HG03103 (cell line): ENCODE results near the gene SIPA1L3.

Experiments
- ATAC-seq: cut with Tn5 transposase; IDR thresholded peaks from one replicate; pipeline ENCODE4 v1.9.1; 2021; ENCODE audit warnings: low read depth; ENCODE audit not compliant: unreplicated experiment

SIPA1L3 gene

GRCh38 chr19:38202504-38202903, 295.5 kb downstream of the SIPA1L3 start:
- no peak for ATAC-seq

- no peak for ATAC-seq
Observed at GRCh38 chr19:38203197-38203596, 296.2 kb downstream of the SIPA1L3 start.

DNA sequence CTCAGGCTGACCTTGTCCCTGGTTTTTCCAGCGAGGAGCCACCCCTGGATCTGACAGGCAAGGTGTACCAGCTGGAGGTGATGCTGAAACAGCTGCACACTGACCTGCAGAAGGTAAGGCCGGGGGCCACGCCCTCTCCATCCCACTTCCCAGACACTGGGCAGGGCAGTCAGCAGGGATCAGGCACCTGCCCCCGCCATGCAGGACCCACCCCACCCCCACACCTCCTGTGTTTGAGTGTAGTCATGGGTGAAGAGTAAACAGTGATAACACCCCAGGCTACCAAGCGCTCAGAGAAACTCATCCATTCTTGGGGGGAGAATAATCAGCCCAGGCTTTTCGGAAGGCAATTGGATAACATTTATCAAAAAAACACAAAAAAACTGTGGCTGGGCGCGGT, 297.1 kb downstream of the SIPA1L3 start:
- ATAC-seq, result no peak

DNA sequence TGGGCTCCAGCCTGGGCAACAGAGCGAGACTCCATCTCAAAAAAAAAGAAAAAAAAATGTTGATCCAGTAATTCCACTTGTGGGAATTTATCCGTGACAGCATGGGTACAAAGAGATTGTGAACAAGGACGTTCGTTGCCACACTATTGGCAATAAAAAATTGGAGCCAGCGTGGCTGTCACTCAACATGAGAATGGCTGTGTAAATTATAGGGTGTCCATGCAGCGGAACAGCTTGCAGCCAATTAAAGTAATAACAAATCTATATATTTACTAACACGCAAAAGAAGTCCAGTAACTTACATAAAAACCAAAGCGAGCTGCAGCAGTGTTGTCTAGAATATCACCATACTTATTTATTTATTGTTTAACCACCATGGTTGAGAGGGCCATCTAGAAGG, 297.7 kb downstream of the SIPA1L3 start:
- ATAC-seq, result no peak

- ATAC-seq, result no peak
Observed at GRCh38 chr19:38206006-38206745, 299.2 kb downstream of the SIPA1L3 start.

DNA sequence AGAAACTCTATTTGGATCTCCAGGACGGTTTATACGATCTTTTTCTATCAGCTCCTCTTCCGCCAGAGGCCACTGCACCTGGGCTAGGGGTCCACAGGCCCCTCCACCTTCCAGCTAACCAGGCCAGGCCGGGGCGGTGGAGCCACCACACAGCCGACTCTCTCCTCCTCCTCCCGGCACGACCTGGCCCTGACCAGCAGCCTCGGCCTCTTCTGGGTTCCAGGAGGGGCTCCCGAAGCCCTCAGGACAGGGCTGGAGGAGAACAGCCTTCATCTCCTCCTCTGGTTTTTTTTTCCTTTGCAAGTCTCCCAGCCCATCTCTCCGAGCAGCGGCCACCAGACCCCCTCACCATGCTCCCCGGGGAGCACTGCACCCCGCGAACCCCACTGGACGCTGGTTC, 299.9 kb downstream of the SIPA1L3 start:
- ATAC-seq, result no peak

DNA sequence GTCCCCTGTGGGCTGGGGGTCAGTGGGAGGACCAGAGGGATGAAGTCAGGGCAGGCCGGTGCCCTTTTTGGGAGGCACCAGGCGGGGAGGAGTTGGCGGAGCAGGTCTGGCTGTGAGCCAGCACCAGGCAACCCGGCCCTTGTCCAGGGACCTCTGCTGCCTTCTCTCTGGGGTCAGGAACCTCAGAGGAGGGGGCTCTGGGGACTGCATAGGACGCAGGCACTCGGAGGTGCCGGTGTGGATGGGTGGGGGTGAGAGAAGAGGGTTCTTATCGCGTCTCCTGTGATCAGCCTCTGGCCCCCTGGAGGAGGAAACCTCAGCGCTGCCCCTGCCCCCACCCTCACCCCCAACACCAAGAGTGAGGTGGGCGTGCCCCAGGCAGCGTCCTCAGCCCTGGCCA, 300.5 kb downstream of the SIPA1L3 start:
- no peak for ATAC-seq

- no peak for ATAC-seq
Observed at GRCh38 chr19:38208571-38208970, 301.6 kb downstream of the SIPA1L3 start.

- no peak for ATAC-seq
Observed at GRCh38 chr19:38209152-38209551, 302.1 kb downstream of the SIPA1L3 start.

GRCh38 chr19:38209671-38210457, 302.9 kb downstream of the SIPA1L3 start:
- no peak for ATAC-seq

- ATAC-seq, result no peak
Observed at GRCh38 chr19:38210458-38210987, 303.5 kb downstream of the SIPA1L3 start.

DNA sequence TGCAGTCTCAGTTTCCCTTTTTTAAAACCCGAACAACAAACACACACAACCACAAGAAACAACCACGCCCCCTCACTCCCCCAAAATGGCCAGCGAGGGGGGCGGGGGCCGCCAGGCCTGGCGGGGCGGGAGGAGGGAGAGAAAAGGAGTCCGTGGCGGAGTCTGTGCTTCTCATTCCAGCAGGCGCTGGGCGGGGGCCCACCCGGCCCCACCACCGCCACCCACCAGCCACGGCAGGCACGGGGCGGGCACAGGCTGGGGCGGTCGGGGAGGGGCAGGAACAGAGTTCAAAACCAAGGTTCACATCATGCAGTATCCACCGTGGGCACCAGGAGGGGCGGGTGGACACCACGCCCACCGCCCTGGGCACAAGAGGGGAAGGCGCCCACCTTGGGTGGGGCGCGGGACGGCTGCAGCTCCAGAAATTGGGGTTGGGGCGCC, 304.2 kb downstream of the SIPA1L3 start:
- no peak for ATAC-seq

GRCh38 chr19:38211766-38212165, 304.8 kb downstream of the SIPA1L3 start:
- no peak for ATAC-seq

DNA sequence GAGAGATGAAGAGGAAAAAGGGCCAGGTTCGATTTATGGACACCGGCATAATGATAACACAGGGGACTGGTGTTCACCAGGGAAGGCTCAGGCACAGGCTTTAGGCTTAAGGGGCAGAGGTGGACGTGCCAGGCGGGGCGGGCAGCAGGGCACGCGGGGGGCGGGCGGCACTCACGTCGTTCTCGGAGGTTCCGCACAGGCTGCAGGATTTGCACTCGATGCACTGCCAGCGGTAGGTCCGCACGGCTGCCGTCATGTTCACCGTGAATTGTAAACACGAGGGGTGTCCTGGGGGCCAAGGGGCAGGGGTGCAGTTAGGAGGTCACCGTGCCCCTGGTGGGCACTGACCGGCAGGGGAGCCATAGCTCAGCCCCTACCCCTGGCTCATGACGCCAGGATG, 306.5 kb downstream of the SIPA1L3 start:
- ATAC-seq, result no peak

DNA sequence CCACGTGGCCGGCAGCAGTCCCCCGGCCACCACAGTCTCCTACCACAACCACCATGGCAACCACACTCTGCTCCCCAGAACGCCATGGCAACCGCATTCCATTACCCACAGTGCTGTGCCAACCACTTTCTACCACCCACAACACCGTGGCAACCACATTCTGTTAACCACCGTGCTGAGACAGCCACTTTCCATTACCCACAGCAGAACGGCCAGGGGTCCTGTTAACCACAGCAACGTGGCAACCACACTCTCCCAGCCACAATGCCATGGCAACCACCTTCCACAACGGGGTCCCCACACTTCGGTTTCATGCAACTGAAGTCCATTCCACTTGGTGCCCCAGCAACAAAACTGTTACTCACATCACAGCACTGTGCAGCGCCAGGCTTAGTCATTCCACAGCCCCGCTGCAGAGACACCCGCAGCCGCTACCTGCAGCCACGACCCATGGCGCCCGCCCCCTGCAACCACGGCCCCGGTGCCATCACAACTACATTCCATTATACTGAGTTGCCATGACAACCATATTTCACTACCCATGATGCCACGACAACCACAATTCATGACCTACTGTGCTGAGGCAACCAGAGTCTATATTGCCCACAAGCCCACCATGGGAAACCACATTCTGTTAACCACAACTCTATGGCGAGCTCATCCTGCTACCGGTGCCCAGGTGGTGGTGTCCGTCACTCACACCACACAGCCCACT, 307.1 kb downstream of the SIPA1L3 start:
- ATAC-seq, result no peak

GRCh38 chr19:38216785-38217641, 310.0 kb downstream of the SIPA1L3 start:
- no peak for ATAC-seq

DNA sequence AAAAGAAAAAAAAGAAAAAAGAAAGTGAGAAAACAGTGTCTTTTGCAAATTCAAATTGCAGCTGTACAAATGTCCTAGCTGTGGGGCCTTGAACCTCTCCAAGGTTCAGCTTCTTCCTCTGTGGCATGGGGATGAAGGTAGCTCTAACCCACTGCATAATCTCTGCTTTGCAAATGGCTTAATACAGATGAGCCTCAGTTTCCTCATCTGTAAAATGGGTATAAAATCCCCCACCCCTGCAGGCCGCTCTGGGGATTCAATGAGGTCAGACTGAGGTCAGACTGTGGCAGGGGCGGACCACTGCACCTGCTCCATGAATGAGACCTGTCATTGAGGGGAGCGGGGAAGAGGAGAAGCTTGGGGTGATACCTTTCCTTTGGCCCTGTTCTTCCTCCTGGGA, 311.2 kb downstream of the SIPA1L3 start:
- no peak for ATAC-seq

DNA sequence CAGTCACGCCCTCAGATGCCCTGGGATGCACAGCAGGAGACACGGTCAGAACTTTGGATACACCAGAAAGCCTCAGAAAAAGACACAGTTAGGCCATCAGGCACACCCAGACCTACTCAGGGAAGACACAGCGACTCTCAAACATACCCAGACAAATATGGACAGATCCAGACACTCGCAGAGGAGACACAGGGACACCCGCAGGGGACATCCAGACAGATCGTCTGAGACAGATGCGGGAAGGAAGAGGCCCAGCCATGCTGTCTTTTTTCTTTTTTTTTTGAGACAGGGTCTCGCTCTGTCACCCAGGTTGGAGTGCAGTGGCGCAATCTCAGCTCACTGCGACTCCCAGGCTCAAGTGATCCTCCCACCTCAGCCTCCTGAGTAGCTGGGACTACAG, 312.2 kb downstream of the SIPA1L3 start:
- ATAC-seq, result no peak

DNA sequence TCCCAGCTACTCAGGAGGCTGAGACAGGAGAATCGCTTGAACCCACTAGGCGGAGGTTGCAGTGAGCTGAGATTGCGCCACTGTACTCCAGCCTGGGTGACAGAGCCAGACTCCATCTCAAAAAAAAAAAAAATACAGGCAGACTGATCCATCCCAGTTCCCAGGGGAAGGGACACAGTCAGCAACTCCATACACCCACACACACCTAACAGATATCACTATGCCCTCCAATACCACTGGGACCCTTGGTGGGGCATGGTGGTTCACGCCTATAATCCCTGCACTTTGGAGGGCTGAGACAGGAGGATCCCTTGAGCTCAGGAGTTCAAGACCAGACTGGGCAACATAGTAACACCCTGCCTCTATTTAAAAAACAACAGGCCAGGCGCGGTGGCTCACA, 314.4 kb downstream of the SIPA1L3 start:
- ATAC-seq, result no peak
